Activated naive CD4-positive, alpha-beta T cell treated with anti-CD3 and anti-CD28 coated beads, Interleukin-2, amount 50 U/mL, for 72 hours (primary cell): ENCODE data around the gene GALNTL6. TPM values are rescaled to one million over a fixed set of nuclear protein-coding genes. Genes with fewer than 3 reads are reported as not detected.
"Not testable (repeated sequence)": the region's sequence is repeated elsewhere in the genome, so short reads cannot be mapped to it uniquely, and the experiment has no call there.

Experiments
- ATAC-seq, 2 donors: fragments of 150-1000 bp; cut with Tn5 transposase; 2 replicates each; pipeline ENCODE4 v1.10.0; 2021; ENCODE audit warnings: mild to moderate bottlenecking in 2 of 2, moderate library complexity in 2 of 2
- DNase-seq, 2 donors: peaks; one replicate each; pipeline ENCODE4 v3.0.0; 2021 to 2022; ENCODE audit warnings: low spot score in 2 of 2
- H3K27ac Mint-ChIP-seq, 2 donors: one replicate each; pipeline ENCODE4 v1.8.0; 2022; ENCODE audit warnings: mild to moderate bottlenecking in 2 of 2, mixed read lengths in 2 of 2
- H3K36me3 Mint-ChIP-seq, 2 donors: one replicate each; pipeline ENCODE4 v1.8.0; 2022; ENCODE audit warnings: mixed read lengths in 2 of 2
- H3K9me3 Mint-ChIP-seq, 2 donors: one replicate each; pipeline ENCODE4 v1.8.0; 2022; ENCODE audit warnings: mixed read lengths in 2 of 2
- total RNA-seq, 2 donors: library from RNA; stranded (reverse); gene quantifications; one replicate each; pipeline ENCODE4 v1.2.3, GENCODE V29; 2022

GALNTL6 gene
- total RNA-seq, 2 donors from 2014 or later = not detected

- Mint-ChIP-seq H3K27ac (no peak overlapping the region), H3K36me3 (no peaks in the 10 kb centered on the region), H3K9me3 (peaks cover 4% of the 10 kb centered on the region in 2 donors)
- no peak for DNase-seq
- no peak for ATAC-seq
Observed at GRCh38 chr4:172865103-172865502, 1051.9 kb downstream of the GALNTL6 start.

- no peak for ATAC-seq
- H3K27ac Mint-ChIP-seq = no peak overlapping the region
- no peaks in the 10 kb centered on the region for H3K36me3 Mint-ChIP-seq
- DNase-seq = no peak
- H3K9me3 Mint-ChIP-seq = peaks cover 4% of the 10 kb centered on the region in 2 donors
Observed at GRCh38 chr4:172865531-172866127, 1052.4 kb downstream of the GALNTL6 start.

GRCh38 chr4:172866421-172866820 lies 1053.2 kb downstream of the GALNTL6 start:
- Mint-ChIP-seq H3K27ac (no peak overlapping the region), H3K36me3 (no peaks in the 10 kb centered on the region), H3K9me3 (peaks cover 4% of the 10 kb centered on the region in 2 donors)
- no peak for ATAC-seq
- DNase-seq = no peak

DNA sequence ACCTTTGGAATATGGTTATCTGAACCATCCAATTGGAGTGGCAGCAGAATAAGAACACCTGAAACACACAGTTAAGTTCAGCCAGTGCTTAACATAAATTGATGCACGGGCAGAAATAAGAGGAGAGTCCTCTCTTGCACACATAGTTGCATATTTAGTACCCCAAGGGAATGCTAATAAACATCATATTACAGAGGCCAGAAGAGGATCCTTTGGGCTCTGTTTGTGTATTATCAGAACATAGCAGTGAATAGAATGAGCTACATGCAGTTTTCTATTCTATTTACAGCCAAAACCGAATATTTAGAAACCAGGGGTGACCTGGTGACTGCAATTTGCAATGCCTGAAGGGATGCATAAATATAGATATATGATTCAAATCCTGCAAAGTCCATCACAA lies 1054.6 kb downstream of the GALNTL6 start:
- Mint-ChIP-seq H3K27ac (no peak overlapping the region), H3K36me3 (no peaks in the 10 kb centered on the region), H3K9me3 (peaks cover 4% of the 10 kb centered on the region in 2 donors)
- DNase-seq (no peak), ATAC-seq (no peak)

DNA sequence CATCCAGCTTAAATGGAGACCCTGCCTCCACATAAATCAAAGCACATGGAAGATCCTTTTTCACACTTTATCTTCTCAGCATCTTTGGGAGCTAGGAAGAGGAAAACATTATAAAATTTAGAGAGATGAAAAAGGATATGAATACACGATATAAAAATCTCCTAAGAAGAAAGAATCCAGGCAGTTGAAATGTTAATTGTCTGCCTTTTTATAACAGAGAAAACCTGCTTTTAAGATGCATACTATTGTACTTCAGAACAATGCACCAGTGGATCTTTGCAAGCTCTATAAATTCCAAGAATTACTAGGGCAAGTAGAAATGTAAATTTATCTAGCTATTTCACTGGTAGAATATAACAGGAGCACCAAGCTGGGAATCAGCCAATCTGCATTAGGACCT lies 1055.1 kb downstream of the GALNTL6 start:
- no peak for DNase-seq
- H3K36me3 Mint-ChIP-seq = no peaks in the 10 kb centered on the region
- H3K27ac Mint-ChIP-seq = no peak overlapping the region
- H3K9me3 Mint-ChIP-seq = peaks cover 4% of the 10 kb centered on the region in 2 donors
- no peak for ATAC-seq

DNA sequence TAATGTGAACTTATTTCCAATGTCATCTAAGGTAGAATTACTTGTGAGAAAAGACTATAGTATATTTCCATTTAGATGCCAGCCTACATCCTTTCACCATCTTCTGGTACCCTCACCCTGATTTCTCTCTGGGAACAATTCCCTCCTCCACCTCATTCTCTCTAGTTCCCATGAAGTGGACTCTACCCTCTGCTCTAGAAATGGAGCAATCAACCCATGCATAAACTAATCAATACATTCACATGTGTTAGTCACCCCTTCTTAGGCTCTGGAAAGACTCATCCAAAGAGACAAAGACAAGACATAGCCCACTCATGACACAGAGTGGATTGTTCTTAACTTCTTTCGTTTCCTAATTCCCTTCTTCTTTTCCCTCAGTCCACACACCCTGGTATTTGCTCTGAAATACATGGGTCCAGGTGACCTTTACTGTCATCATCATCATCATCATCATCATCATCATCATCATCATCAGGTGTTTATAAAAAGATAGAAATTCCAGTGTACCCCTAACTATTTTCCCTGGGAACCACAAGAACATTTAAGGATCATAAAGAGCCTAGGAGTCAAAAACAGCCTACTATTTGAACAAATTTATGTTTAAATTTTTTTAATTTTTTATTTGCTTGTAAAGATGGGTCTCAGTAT lies 1056.5 kb downstream of the GALNTL6 start:
- ATAC-seq (no peak), DNase-seq (no peak)
- Mint-ChIP-seq H3K36me3 (no peaks in the 10 kb centered on the region), H3K27ac (no peak overlapping the region), H3K9me3 (no peaks in the 10 kb centered on the region)

DNA sequence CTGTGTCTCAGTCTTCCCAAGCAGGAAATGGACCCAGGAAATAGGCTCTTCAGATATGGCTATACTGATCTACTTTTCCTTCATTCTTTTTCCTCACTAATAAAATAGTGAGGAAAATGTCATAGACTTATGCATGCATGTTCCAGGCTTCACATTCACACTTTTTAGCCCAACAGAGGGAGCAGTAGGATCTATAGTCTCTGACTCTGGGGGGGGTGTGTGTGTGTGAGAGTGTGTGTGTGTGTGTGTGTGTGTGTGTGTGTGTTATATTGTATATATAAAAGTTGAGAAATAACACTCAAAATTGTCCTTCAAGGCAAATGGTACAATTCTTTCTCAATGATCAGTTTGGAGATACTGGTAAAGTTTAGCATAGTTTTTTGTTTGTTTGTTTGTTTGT lies 1058.2 kb downstream of the GALNTL6 start:
- Mint-ChIP-seq H3K27ac (no peak overlapping the region), H3K9me3 (no peaks in the 10 kb centered on the region), H3K36me3 (no peaks in the 10 kb centered on the region)
- no peak for DNase-seq
- ATAC-seq = no peak

- Mint-ChIP-seq H3K27ac (peak overlapping the region in 1 of 2 donors; percentile 61), H3K9me3 (no peaks in the 10 kb centered on the region), H3K36me3 (no peaks in the 10 kb centered on the region)
- DNase-seq (no peak), ATAC-seq (no peak)
Observed at GRCh38 chr4:172874944-172875343, 1061.7 kb downstream of the GALNTL6 start.

GRCh38 chr4:172876394-172876793 lies 1063.2 kb downstream of the GALNTL6 start:
- Mint-ChIP-seq H3K36me3 (no peaks in the 10 kb centered on the region), H3K27ac (no peak overlapping the region), H3K9me3 (no peaks in the 10 kb centered on the region)
- DNase-seq (no peak), ATAC-seq (no peak)

- Mint-ChIP-seq H3K36me3 (no peaks in the 10 kb centered on the region), H3K27ac (no peak overlapping the region), H3K9me3 (peaks cover 0 to 12% of the 10 kb centered on the region in 2 donors)
- DNase-seq (no peak), ATAC-seq (no peak)
Observed at GRCh38 chr4:172881645-172882044, 1068.4 kb downstream of the GALNTL6 start.

GRCh38 chr4:172887358-172887757 lies 1074.2 kb downstream of the GALNTL6 start:
- ATAC-seq, H3K27ac Mint-ChIP-seq, DNase-seq: not testable (repeated sequence)

GRCh38 chr4:172887959-172888358 lies 1074.8 kb downstream of the GALNTL6 start:
- ATAC-seq (no peak), DNase-seq (no peak)
- peaks cover 9 to 20% of the 10 kb centered on the region in 2 donors for H3K9me3 Mint-ChIP-seq
- H3K27ac Mint-ChIP-seq = no peak overlapping the region
- no peaks in the 10 kb centered on the region for H3K36me3 Mint-ChIP-seq

More at GRCh38 chr4:172887358-172887757, 1074.2 kb downstream of the GALNTL6 start:
- H3K36me3 Mint-ChIP-seq = not testable (repeated sequence)
- peaks cover 9 to 20% of the 10 kb centered on the region in 2 donors for H3K9me3 Mint-ChIP-seq

DNA sequence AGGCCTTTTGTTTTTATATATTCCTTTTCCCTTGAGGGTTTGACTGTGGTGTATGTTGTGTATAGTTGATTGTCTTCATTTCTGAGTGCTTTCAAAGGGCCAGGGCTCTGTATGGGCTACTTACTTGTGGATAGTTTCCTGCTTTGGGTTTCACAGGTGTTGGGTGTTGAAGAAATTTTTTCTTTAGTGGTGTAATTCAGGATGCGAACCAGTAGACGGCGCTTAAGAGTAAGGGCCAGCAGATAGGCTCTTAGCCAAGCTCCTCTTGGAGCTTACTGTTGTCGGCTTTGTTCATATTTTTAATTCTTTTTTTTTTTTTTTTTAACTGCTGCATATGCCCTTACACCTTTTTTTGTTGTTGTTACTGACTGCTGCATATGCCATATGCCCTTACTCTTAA lies 1079.1 kb downstream of the GALNTL6 start:
- Mint-ChIP-seq H3K9me3 (peaks cover 14 to 16% of the 10 kb centered on the region in 2 donors), H3K36me3 (no peaks in the 10 kb centered on the region), H3K27ac (no peak overlapping the region)
- DNase-seq = no peak
- no peak for ATAC-seq

GRCh38 chr4:172895699-172896098 lies 1082.5 kb downstream of the GALNTL6 start:
- DNase-seq (no peak), ATAC-seq (no peak)
- Mint-ChIP-seq H3K36me3 (no peaks in the 10 kb centered on the region), H3K27ac (no peak overlapping the region), H3K9me3 (peaks cover 7 to 11% of the 10 kb centered on the region in 2 donors)

- Mint-ChIP-seq H3K36me3 (no peaks in the 10 kb centered on the region), H3K27ac (no peak overlapping the region), H3K9me3 (peaks cover 7 to 11% of the 10 kb centered on the region in 2 donors)
- DNase-seq (no peak), ATAC-seq (no peak)
Observed at GRCh38 chr4:172897046-172897445, 1083.8 kb downstream of the GALNTL6 start.

- DNase-seq (no peak), ATAC-seq (no peak)
- Mint-ChIP-seq H3K27ac (no peak overlapping the region), H3K36me3 (no peaks in the 10 kb centered on the region), H3K9me3 (peaks cover 7 to 11% of the 10 kb centered on the region in 2 donors)
Observed at GRCh38 chr4:172898715-172899114, 1085.5 kb downstream of the GALNTL6 start.

DNA sequence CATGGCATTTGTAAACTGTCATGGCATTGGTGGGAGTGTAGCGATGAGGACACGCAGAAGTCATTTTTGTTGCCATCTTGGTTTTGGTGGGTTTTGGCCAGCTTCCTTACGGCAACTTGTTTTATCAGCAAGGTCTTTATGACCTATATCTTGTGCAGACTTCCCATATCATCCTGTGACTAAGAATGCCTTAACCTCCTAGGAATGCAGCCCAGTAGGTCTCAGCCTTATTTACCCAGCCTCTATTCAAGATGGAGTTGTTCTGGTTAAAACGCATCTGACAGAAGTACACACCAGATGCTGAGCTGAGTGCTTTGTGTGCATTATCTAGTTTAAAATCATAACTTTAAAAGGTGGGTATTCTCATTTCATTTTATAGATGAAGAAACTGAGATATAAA lies 1086.7 kb downstream of the GALNTL6 start:
- Mint-ChIP-seq H3K36me3 (no peaks in the 10 kb centered on the region), H3K9me3 (peaks cover 7% of the 10 kb centered on the region in 2 donors), H3K27ac (no peak overlapping the region)
- ATAC-seq (no peak), DNase-seq (no peak)

GRCh38 chr4:172900900-172901299 lies 1087.7 kb downstream of the GALNTL6 start:
- Mint-ChIP-seq H3K27ac (no peak overlapping the region), H3K9me3 (peaks cover under 1 to 4% of the 10 kb centered on the region in 2 donors), H3K36me3 (no peaks in the 10 kb centered on the region)
- no peak for ATAC-seq
- DNase-seq = no peak
